ENCODE data around the gene GAB2. TPM values are rescaled to one million over a fixed set of nuclear protein-coding genes. Genes with fewer than 3 reads are reported as not detected.
"Not testable (repeated sequence)": the region's sequence is repeated elsewhere in the genome, so short reads cannot be mapped to it uniquely, and the experiment has no call there.

GAB2 gene
- total RNA-seq, 1 donor from 2014 or later = 27.0 TPM

DNA sequence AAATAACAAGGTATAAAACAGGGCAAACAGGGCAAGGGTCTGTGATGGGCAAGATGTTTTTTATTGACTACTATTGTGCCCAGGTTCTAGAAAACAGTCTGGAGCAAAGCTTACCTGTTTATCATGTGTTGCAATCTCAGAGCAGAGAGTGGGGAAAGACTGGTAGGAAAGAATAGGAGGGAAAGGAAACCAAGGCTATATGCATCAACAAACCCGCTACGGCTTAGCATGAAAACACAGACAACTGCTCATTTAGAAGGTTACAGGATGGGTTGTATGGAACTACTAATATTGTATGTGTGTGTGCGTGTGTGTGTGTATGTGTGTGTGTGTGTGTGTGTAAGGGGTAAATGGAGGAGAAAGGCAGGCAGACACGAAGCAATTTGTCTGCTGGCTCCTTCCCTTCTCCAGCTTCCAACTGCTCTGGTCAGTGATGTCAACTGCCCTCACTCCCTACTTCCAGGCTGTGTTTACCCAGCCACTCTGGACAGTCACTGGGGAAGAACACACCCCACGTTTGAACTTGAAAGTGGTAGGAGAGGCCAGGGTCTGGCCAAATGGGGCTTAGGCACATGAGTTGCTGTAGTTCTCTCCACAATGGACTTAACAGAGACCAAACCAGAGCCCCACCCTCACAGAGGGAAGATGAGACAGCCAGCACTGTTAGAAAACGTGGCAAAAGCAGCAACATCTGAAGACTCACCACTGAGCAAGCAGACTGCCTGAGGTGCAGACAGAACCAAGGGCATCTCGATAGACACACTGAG lies 47.0 kb downstream of the GAB2 start:
- DNase-seq (ENCODE audit: low spot score) = no peak

DNA sequence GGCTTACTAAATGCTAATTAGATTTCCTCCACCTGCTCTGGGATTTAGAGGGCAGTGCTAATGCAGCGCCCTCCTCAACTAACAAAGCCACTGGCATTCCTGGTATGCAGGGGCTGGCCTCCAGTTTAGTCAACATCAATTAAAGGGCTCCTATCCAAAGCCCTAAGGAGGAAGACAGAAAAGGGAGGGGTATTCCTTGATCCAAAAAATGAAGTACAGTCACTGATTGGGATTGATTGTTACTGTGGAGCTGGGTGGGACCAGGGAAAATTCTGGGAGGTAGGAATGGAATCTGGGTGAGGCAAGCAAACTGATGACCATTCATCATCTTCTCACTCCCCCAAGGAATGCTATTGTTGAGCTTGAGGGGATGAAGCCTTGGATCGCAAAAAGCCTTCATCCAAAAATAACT lies 52.2 kb downstream of the GAB2 start:
- DNase-seq (ENCODE audit: low spot score) = no peak

DNA sequence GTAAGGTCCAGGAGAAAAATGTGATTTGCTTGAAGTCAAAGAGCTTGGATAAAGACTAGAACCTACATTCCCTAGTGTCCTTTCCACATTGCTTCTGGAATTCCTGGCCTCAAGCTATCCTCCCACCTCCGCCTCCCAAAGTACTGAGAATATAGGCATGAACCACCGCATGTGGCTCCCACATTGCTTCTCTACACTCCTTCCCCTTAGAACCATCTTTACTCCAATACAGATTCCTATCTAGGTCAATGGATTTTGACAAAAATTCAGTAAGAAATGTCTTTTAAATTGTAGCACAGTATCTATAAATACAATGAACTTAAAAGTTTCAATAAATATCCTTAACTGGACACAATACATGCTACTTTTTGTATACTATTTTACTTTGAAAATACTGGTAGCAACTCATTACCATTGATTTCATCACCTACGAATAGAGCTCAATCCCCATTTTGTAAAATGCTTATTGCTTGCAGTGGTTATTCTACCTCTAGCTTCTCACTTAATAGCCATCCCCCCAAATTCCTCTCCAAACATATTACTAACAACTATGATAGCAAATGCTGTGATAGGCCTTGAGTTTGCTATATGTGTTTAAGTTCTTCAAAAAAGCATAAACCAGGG lies 53.4 kb downstream of the GAB2 start:
- no peak for DNase-seq (ENCODE audit: low spot score)

DNA sequence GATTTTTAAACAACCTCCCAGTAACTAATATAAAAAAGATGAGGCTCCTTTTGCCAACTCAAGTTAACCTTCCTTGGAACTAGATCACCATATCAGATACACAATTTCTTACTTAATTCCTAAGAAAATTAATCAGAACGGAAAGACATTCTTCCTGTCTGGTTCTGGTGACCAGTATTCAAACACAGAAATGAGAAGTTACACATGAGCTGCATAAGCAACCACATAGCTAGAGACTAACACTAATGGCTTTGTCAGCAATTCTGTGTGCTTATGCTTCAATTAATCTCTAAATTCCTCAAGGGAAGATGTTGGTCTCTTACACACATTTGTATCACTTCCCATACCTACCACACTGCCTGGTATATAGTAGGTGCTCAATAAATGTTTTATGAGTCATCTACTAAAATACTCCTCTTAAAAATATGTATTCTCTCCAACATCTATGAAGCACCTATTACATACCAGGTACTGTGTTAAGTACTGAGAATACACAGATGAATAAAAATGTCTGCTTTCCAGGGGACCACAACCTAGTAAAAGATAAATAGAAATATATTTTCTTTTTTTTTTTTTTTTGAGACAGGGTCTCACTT lies 54.5 kb downstream of the GAB2 start:
- no peak for DNase-seq (ENCODE audit: low spot score)

DNA sequence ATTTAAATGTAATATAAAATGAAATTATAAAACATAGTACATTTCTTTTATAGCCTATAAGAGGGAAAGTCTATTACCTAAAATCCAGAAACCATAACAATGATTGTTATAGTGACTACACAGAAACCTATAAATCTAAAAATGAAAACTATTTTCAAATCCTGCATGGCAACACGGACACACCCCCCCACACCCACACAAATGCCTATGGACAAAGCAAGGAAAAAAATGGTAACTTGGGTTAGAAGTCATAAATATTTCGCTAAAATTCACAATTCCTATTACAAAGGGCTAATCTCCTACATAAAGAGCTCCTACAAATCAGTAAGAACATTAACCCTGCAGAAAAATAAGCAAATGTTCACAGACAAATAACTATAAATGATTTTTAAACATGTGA lies 56.4 kb downstream of the GAB2 start:
- no peak for DNase-seq (ENCODE audit: low spot score)

DNA sequence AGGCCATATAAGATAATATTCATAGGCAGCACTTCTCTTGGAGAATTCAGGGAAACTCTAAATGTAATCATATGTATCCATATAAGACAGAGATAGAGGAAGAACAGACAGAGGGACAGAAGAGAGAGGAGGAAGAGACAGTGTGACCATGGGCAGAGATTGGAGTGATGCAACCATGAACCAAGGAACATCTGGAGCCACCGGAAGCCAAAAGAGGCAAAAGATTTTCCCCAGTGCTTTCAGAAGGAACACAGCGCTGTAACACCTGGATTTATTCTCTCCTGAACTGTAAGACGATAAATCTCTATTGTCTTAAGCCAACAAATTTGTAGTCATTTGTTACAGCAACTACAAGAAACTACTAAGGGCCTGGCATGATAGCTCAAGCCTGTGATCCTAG lies 57.7 kb downstream of the GAB2 start:
- no peak for DNase-seq (ENCODE audit: low spot score)

DNA sequence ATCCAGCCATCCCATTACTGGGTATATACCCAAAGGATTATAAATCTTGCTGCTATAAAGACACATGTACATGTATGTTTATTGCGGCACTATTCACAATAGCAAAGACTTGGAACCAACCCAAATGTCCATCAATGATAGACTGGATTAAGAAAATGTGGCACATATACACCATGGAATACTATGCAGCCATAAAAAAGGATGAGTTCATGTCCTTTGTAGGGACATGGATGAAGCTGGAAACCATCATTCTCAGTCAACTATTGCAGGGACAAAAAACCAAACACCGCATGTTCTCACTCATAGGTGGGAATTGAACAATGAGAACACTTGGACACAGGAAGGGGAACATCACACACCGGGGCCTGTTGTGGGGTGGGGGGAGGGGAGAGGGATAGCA lies 59.7 kb downstream of the GAB2 start:
- not testable (repeated sequence) for DNase-seq (ENCODE audit: low spot score)

DNA sequence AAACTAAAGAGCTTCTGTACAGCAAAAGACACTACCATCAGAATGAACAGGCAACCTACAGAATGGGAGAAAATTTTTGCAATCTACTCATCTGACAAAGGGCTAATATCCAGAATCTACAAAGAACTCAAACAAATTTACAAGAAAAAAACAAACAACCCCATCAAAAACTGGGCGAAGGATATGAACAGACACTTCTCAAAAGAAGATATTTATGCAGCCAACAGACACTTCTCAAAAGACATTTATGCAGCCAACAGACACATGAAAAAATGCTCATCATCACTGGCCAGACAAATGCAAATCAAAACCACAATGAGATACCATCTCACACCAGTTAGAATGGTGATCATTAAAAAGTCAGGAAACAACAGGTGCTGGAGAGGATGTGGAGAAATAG lies 60.2 kb downstream of the GAB2 start:
- DNase-seq (ENCODE audit: low spot score) = not testable (repeated sequence)

DNA sequence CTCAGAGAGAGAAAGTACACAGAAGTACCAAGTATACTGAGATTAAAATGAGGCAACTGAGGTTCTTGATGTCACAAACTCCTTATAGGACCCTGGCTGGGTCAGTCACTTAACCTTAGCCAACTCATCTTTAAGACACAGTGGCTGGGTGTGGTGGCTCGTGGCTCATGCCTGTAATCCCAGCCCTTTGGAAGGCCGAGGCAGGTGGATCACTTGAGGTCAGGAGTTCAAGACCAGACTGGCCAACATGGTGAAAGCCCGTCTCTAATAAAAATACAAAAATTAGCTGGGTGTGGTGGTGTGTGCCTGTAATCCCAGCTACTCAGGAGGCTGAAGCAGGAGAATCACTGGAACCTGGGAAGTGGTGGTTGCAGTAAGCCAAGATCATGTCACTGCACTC lies 61.9 kb downstream of the GAB2 start:
- not testable (repeated sequence) for DNase-seq (ENCODE audit: low spot score)

DNA sequence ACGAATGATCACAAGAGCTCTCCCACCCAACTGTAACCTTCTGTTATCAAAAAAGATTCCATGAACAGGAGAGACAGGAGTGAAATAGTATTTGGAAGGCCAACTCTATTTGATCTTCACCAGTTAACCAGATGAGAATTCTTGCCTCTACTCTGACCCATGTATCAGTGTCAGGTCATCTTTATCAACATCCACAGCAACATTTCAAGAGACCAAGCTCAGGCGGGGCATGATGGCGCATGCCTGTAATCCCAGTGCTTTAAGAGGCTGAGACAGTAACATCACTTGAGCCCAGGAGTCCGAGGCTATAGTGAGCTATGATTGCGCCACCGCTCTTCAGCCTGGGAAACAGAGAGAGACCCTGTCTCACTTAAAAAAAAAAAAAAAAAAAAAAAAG lies 62.3 kb downstream of the GAB2 start:
- DNase-seq (ENCODE audit: low spot score) = no peak

DNA sequence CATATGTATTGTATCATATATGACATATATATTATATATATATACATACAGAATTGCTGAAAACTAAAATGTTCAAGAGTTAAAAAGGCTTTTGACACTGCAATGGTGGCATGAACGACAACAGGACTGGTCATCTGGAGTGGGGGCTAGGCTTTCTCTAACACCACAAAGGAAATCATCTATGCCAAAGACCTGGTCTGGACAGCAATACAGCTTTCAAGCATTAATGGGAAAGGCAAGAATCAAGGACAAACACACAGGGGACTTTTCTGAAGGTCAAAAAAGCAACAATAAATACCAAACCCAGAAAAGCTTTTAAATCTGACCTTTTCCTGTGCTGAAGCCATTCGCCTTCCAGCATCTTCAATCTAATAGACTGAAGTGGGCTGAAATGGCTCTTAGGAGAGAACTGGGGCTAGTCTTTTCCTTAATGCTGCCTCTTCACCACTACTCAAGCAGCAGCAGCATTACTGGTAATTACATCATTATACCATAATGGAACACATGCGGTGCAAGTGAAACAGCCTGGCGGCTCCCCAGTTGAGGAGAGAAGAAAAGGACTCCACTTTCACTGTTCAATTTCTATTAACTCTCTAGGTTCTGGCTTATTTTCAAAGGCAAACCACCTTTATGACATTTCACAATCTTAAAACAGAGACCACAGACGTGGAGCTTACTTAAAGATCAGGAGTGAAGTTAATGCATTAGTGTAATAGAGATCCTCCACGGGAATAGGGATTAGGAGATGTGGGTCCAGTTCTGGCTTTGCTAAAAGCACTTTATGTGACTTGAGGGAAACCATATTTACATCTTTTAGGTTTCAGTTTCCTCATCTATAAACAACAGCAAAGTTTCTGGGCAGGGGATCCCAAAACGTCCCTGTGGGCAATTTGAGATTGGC lies 63.0 kb downstream of the GAB2 start:
- DNase-seq (ENCODE audit: low spot score) = no peak

DNA sequence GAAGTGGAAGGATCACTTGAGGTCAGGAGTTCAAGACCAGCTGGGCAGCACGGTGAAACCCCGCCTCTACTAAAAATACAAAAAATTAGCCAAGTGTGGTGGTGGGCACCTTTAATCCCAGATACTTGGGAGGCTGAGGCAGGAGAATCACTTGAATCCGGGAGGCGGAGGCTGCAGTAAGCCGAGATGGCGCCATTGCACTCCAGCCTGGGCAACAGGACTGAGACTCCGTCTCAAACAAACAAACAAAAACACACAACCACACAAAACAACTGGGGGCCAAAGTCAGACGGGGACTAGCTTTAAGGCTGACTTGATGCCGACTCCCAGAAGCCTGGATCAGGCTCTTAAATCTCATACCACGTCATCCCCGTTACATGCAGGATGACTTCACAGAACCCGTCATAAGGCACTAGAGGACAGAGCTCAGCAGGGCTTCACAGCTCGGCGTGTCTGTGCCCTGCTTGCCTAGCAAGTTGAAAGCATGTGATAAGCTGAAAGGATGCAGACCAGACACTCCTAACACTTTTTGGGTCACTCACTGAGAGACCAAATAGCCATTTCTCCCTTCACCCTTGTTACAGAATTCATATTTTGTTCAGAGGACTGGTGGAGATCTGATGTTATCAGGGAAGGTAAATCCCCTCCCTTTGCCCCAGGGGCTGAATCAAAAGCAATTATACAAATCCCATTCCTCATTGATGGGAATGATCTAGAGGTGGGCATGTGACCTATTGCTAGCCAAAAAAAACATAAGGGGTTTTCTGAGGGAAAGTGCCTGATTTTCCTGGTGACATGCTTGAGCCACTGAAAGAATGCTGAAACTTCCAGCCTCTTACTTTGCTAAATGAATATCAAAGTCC lies 65.4 kb downstream of the GAB2 start:
- DNase-seq (ENCODE audit: low spot score) = peak; percentile 55

DNA sequence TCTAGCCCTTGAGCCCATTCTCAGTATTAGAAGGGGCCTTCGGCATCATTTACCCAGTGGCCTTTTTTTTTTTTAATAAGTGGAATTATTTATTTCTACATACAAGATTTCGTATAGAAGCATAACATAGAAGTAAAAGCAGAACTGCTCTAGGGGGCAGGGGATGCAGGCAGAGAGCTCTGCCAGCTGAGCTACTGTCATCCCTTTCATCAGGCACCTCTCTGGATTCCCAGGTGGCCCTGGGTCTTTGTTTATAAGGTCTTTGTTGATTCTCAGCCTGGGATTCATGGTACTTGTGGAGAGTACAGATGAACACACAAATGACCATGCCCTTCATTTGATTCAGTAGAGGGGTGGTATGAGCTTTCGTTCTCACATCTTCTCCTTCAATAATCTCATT lies 66.4 kb downstream of the GAB2 start:
- DNase-seq (ENCODE audit: low spot score) = no peak

DNA sequence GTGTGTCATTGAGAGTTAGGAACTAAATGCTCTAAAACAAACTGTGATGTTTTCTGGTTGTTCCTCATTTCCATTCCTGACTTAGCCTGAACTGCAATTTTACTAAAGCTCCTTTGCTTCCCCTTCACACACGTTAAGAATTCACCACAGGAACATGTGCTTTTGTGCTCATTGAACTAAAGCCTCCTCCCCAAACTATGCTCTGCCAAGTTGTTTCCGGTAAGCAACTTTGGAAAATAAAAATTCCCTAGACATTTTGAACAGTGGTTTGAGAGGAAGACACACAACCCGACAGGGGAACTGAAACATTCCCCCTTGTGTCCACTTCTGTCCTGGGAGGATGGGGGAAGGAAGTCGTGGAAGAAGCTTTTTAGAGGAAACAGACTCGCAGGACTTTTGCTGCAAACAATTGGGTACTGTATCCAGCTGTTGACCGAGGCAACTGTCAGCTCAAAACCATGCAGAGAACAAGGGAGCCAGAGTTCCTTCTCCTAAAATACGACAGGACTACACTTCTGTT lies 66.9 kb downstream of the GAB2 start:
- no peak for DNase-seq (ENCODE audit: low spot score)

DNA sequence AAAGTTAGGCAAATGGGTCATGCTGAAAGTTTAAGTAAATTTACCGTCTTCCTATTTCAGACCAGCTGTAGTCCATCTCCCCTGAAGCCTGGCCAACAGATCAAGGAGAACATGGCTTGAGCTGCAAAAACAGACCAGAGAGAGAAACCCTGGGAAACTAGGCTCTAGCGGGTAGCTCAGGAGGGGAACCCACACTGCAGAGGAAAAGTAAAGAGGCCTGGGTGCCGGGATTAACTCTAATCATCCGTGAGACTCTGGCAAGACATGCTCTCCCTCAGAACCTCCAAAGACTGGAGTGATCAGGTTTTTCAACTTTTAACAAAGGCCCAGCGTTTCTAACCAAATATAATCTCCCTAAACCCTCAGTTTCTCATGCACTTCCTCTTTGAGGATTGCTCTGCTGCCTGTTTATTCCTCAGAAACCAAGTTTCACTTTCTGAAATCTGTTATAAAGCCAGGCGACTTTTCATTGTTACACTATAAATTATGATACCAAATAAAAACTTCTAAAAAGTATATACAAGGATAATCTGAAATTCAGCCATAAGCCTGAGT lies 67.5 kb downstream of the GAB2 start:
- DNase-seq (ENCODE audit: low spot score) = peak; percentile 92

DNA sequence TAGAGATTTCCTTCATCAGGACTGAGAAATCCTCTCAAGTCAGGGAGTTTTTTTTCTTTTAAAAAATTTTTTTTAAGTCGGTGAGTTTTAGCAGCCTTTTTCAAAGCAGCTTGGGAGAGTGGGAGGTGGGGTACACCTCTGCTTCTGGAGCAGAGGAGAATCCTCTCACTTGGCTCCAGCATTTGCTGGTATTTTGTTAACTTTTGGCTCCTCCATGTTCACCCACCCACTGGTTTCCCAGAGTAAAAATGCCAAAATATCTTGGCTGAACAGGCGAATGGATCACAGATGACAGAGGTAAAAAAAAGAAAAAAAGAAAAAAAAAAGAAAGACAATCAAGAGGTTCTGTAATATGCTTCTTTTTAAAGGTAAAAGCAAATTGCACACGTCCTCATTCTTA lies 68.0 kb downstream of the GAB2 start:
- no peak for DNase-seq (ENCODE audit: low spot score)

DNA sequence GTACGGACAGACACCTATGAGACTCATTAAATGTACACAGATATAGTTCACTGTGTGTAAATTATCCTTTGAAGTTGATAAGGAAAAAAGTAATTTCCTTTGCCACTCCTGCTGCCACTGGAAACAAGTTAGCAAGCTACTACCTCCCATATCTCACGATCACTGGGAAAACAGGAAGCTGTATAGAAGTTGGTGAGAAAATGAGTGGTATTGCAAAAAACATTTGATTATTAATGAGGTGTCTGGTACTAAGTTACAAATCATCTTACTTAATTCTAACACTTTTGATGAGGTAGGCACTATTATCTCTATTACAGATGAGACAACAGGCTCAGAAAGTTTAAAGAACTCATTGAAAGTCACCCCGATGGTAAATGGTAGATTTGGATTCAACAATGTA lies 68.5 kb downstream of the GAB2 start:
- no peak for DNase-seq (ENCODE audit: low spot score)

DNA sequence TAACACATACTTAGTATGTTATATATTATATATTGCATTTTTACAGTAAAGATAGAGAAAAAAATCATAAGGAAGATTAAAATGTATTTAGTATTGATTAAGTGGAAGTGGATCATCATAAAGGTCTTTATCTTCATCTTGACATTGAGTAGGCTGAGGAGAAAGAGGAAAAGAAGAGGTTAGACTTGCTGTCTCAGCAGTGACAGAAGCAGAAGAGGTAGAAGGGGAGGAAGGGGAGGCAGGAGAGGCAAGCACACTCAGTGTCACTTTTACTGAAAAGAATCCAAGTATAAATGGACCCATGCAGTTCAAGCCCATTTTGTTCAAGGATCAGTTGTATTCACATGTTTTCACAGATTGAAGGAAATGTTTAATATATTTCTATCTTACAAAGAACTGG lies 69.7 kb downstream of the GAB2 start:
- DNase-seq (ENCODE audit: low spot score) = no peak

DNA sequence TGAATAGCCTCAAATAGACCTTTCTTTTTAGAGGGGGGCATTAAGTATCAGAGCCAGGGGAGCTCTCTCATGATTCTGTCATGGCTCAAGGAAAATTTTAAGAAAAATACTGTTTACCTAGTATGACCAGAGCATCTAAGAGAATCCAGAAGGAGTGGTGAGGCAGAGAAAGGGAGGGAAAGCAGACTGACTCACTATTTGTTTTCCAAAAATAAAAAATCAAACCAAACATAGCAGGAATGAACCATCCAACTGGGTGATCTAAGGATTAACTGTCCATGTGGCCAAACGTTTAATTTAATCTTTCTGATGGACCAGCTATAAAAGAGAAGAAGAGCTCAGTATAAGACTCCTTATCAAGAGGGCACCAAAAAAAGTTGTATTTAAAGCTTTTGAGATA lies 70.8 kb downstream of the GAB2 start:
- no peak for DNase-seq (ENCODE audit: low spot score)

DNA sequence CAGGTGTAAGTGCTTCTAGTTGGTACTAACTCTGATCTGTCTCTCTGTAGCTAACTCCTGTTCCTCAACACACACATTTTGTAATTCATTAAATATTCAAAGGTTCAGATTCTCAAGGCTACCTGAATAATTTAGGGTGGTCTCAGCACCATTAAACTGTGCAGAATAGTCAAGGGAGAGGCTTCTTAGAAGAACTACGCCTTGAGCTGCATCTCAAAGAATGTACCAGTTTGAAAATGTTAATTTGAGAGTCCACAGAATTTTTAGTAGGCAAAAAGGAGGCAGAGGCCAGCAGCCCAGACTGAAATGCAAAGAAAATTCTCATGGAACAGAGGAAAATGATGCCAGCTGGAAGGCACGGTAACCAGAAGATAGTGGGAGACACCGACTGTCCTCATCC lies 72.2 kb downstream of the GAB2 start:
- no peak for DNase-seq (ENCODE audit: low spot score)

DNA sequence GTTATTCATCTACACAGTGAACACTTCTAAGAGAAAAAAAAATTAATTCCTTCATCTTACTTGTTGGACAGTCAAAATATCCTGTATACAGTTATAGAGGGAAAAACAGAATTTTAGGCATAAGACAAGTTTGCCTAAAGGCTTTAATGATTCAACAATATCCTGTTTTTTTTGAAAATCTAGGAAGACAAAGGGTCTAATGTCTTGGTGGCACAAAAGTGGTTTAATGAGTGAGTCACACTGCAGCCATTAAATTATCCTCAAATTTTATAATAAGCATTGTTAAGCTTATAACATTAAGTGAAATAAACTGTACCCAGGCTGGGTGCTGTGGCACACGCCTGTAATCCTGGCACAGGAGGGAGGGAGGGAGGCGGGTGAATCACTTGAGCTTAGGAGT lies 72.9 kb downstream of the GAB2 start:
- DNase-seq (ENCODE audit: low spot score) = no peak
